Measurements from ENCODE around the gene RADX.

The RADX gene

DNA sequence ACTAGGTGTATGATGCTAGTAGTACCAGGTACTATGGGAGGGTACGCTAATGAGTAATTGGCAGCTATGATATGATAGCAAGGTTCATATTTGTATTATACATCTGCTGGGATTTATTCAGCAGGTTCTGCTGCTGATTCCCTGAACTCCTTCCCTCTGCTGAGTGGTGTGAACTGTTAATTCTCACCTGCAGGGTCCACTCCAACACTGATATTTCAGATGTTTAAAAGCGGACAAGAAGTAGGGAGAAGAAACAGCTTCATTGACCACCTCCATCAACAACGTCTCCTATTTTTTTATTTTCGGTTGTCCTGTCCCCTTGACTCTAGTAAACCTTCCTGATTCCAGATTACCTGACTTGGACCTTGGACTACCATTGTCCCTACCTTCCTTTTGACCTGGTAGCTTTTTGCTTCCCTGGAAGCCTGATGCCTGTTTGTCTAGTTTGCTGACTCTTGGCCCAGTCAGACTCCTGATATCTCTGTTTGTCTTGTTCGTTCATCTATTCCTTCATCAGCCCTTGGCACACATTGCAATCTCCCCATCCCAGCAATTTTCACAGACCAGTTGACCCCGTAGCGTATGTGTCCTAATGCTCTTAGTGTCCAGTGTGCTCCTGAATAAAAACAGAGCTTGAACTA, 80.8 kb downstream of the RADX start:
- no peak for DNase-seq

- DNase-seq, result no peak
Measured at GRCh38 chrX:106696502-106696901, 84.7 kb downstream of the RADX start.

DNA sequence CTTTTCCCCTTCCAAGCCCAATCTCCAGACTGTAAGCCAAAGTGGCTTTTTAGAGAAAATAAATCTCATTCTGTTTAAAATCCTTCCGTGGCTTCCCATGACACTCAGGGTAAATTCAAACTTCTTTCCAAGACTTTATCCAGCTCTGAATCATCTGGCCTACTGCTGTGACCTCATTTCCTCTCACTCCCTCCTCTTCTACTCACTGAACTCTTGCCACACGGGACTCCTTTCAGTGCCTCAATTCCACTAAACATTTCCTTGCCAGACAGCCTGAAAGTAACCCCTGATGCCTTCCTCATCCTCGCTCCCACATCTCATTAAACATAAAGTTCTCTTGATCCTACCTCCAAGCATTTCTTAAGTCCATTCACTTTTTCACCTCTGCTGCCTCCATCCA, 86.9 kb downstream of the RADX start:
- no peak for DNase-seq

DNA sequence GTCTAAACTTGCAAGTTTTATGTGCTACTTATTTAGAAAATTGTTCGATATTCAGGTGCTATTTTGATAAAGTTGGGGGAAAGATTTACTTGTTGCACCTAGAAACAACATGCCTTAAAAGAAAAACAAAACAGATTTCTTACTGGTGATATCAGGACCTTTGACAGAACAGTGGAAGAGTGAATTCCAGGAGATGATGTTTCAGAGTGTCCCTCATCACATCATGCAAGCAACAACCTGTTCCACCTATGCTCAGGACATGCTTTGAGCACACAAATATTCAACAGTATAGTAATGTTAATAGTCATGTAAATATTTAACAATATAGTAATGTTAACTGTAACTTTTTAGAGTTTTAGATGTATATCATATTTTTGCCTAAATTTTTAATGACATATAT, 90.9 kb downstream of the RADX start:
- DNase-seq, result no peak

DNA sequence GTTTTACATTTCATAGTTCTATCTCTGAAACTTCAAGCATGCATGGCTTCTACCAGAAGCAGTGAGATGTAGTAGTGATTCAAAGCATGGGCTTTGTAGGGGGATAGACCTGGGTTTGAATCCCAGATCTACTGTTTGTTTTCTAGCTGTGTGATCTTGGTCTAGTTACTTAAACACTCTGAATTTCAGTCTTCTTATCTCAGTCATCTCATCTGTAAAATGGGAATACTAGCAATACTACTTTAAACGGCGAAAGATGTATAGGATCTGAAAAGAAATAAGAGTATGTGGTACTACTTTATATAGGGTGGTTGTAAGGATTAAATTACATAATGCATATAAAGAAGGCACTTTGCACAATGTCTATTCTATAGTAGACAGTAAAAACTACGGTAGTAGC, 94.7 kb downstream of the RADX start:
- no peak for DNase-seq

- no peak for DNase-seq
Measured at GRCh38 chrX:106707771-106708454, 96.1 kb downstream of the RADX start.

DNA sequence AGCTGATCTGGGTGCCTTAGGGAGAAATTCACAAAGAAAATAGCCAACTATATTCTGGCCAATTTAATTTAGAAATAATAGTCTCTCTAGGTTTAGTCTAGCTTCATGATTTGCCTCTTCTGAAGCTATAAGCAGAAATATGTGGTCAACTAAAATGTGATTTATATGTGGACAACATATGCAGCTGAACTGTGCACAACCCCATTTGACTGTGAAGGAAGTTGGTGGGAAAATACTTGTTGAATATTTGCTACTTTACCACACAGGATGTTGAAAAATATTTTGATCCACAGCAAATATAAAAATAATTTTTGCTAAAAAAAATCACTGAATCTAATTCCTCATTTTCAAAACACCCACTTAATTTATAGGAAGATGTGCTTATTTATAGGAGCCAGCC, 99.0 kb downstream of the RADX start:
- DNase-seq, result no peak

GRCh38 chrX:106711375-106711774, 99.6 kb downstream of the RADX start:
- DNase-seq, result no peak

- no peak for DNase-seq
Measured at GRCh38 chrX:106716004-106716403, 104.2 kb downstream of the RADX start.

GRCh38 chrX:106716463-106716862, 104.7 kb downstream of the RADX start:
- DNase-seq, result no peak

DNA sequence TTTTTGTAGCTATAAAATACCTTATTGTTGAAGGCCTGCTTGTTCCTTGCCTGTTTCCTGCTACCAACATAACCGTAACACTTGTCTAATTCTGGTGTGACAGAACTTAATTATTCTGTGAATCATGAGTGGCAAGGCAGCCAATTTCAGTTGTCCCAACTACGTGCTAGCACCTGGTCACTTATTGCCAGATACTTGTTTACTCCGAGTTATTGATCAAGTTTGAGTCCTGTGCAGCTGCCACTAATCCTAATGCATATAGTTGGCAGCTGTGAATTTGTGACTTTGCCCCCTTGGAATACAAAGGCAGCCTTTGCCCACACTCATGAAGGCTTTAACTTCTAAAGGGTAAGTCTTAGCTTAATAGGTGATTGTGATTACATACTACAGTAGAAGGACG, 106.9 kb downstream of the RADX start:
- DNase-seq, result no peak

DNA sequence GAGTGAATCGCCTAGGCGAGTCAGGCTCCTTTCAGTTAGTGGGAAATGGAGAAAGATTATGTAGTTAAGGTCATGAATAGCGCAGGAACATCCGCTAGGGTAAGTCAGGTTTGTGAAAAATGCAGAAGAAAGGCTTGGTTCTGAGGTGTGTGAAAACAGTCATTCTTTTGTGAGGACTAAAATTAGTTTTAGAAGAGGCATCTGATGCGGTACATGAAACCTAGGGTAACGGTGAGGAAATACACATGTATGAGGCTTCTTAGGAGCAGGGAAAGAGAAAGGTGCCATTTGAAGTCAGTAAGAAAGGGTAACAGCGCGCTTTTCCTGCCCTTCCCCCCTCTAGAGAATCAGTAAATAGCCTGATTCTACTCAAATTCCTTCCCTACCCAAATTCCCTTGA, 114.2 kb downstream of the RADX start:
- DNase-seq, result no peak

DNA sequence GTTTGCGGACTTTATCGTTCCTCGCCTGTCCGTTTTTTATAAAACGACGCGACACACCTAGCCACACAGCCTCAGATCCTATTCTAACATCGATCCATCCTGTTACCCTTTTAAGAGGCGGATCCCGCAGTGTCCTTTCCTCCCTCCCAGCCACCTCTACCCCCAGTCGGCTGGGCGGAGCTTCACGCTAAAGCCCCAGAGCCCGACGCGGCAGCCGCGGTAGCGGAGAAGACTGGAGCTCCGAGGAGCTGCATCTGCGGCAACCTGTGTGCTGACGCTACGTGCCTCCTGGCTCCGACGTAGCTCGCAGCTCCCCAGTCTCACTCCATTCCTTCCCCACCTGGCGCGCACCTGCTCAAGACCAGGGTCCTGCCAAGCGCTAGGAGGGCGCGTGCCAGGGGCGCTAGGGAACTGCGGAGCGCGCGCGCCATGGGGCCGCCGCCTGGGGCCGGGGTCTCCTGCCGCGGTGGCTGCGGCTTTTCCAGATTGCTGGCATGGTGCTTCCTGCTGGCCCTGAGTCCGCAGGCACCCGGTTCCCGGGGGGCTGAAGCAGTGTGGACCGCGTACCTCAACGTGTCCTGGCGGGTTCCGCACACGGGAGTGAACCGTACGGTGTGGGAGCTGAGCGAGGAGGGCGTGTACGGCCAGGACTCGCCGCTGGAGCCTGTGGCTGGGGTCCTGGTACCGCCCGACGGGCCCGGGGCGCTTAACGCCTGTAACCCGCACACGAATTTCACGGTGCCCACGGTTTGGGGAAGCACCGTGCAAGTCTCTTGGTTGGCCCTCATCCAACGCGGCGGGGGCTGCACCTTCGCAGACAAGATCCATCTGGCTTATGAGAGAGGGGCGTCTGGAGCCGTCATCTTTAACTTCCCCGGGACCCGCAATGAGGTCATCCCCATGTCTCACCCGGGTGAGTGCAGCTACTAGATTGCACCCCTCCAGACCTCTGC, 115.0 kb downstream of the RADX start, which contains the start of gene RNF128:
TSS of gene RNF128 (plus strand) at position 217 of the 953 bp plus-strand sequence. CDS start at position 430, 213 bp downstream.
- peak; percentile 27 for DNase-seq

DNA sequence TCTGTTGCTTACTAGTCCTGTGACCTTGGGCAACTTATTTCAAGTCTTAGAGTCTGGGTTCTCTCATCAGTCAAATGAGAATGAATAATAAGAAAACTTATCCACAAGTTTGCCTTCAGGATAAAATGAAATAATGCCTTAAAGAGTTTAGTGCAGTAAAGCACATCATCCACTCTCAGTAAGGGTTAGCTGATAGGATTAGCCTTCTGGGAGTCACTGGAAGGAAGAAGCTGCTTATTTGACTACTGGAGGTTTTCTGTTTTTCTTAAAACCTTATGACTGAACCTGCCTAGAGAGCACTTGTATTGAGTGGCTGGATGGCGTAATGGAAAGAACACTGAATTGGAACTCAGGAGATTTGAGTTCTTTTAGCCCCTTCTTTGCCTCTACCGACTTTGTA, 116.6 kb downstream of the RADX start:
- DNase-seq, result no peak
